SK-N-SH (cell line): Measurements from ENCODE around the gene SH3PXD2B. TPM values are rescaled to one million over a fixed set of nuclear protein-coding genes. Genes with fewer than 3 reads are reported as not detected.

Source experiments
- CTCF ChIA-PET: fragments of 300-600, 350-600 bp; formaldehyde crosslinking; extraction: SDS; loops from one replicate; lab custom pipeline; 2021; lab: Yijun Ruan, JAX
- POLR2A ChIA-PET: fragments of 350-600 bp; sonication (Branson Sonifier 250); formaldehyde crosslinking; extraction: SDS; loops from one replicate; lab custom pipeline; 2020; ENCODE audit warnings: antibody characterized with exemption, inconsistent platforms; lab: Yijun Ruan, JAX
- DNase-seq: peaks from one replicate; pipeline ENCODE4 v3.0.0; 2012
- H2AFZ ChIP-seq: fragments of 200-600 bp; sonication (generic); 2 replicates; pipeline ENCODE4 v1.8.1; 2016; ENCODE audit warnings: antibody characterized with exemption, mild to moderate bottlenecking, low read depth
- H3F3A ChIP-seq: fragments of 200-600 bp; sonication (generic); replicated peaks from 2 replicates; pipeline ENCODE3; 2016; ENCODE audit warnings: antibody characterized with exemption, mild to moderate bottlenecking; ENCODE audit not compliant: insufficient read depth
- H3K27ac ChIP-seq, 2 experiments: fragments of 200-500 bp in 1 of 2; fragments of 200-600 bp in 1 of 2; sonication (Bioruptor generic) in 1 of 2; sonication (generic), shearing (Covaris generic) in 1 of 2; 2 replicates each; pipeline versions ENCODE4 v1.5.1 to v1.6.1; 2014 to 2016; ENCODE audit warnings: low read depth in 2 of 2, inconsistent platforms in 1 of 2, low read length in 1 of 2, mild to moderate bottlenecking in 1 of 2, mixed read lengths in 1 of 2
- H3K27me3 ChIP-seq: fragments of 200-600 bp; sonication (generic), shearing (Covaris generic); 2 replicates; pipeline ENCODE4 v1.6.1; 2016; ENCODE audit warnings: mixed run types; ENCODE audit not compliant: insufficient read depth
- H3K36me3 ChIP-seq, 2 experiments: fragments of 200-500 bp in 1 of 2; fragments of 200-600 bp in 1 of 2; sonication (Bioruptor generic) in 1 of 2; sonication (generic) in 1 of 2; replicated peaks in 1 of 2; 2 replicates each; pipeline versions ENCODE3 to v1.5.1; 2014 to 2016; ENCODE audit warnings: low read length in 1 of 2, mild to moderate bottlenecking in 1 of 2; ENCODE audit not compliant: insufficient read depth in 2 of 2, control insufficient read depth in 1 of 2
- H3K4me1 ChIP-seq, 2 experiments: fragments of 200-500 bp in 1 of 2; fragments of 200-600 bp in 1 of 2; sonication (Bioruptor generic) in 1 of 2; sonication (generic), shearing (Covaris generic) in 1 of 2; 2 replicates each; pipeline versions ENCODE4 v1.5.1 to v1.6.1; 2014 to 2016; ENCODE audit warnings: low read depth in 1 of 2, low read length in 1 of 2, mixed run types in 1 of 2; ENCODE audit not compliant: insufficient read depth in 2 of 2, control insufficient read depth in 1 of 2
- H3K4me2 ChIP-seq: fragments of 200-600 bp; sonication (generic), shearing (Covaris generic); 2 replicates; pipeline ENCODE4 v1.6.1; 2017; ENCODE audit warnings: mixed run types
- H3K4me3 ChIP-seq, 2 experiments: fragments of 200-500 bp in 1 of 2; fragments of 200-600 bp in 1 of 2; sonication (Bioruptor generic) in 1 of 2; sonication (generic), shearing (Covaris generic) in 1 of 2; 2 replicates each; pipeline versions ENCODE4 v1.5.1 to v1.8.1; 2014 to 2016; ENCODE audit warnings: low read depth in 2 of 2, inconsistent platforms in 1 of 2, low read length in 1 of 2, mild to moderate bottlenecking in 1 of 2, mixed read lengths in 1 of 2, moderate library complexity in 1 of 2
- H3K79me2 ChIP-seq: fragments of 200-600 bp; sonication (generic); 2 replicates; pipeline ENCODE4 v1.8.1; 2017; ENCODE audit warnings: mild to moderate bottlenecking; ENCODE audit not compliant: insufficient read depth
- H3K9ac ChIP-seq: fragments of 200-600 bp; sonication (generic); 2 replicates; pipeline ENCODE4 v1.6.1; 2017; ENCODE audit warnings: mixed run types
- H3K9me2 ChIP-seq: fragments of 200-600 bp; sonication (generic); 2 replicates; pipeline ENCODE4 v1.6.1; 2017; ENCODE audit warnings: mixed run types
- H3K9me3 ChIP-seq: fragments of 200-600 bp; sonication (generic); 2 replicates; pipeline ENCODE4 v1.6.1; 2017; ENCODE audit warnings: mixed run types, mild to moderate bottlenecking, moderate library complexity
- H4K20me1 ChIP-seq: fragments of 200-600 bp; sonication (generic); 2 replicates; pipeline ENCODE4 v1.6.1; 2017; ENCODE audit warnings: mild to moderate bottlenecking, mixed run types; ENCODE audit not compliant: insufficient read depth
- FOXM1 ChIP-seq: IDR thresholded peaks from 2 replicates; pipeline ENCODE4 v1.4.0; 2012; ENCODE audit warnings: low read depth, mild to moderate bottlenecking
- GABPA ChIP-seq: IDR thresholded peaks from 2 replicates; pipeline ENCODE4 v1.4.0; 2012; ENCODE audit warnings: low read depth, mild to moderate bottlenecking
- GATA2 ChIP-seq: sonication (generic); formaldehyde crosslinking; IDR thresholded peaks from 2 replicates; pipeline ENCODE4 v1.5.0; 2020; ENCODE audit warnings: mild to moderate bottlenecking, missing genetic modification reagents
- JUND ChIP-seq: IDR thresholded peaks from 2 replicates; pipeline ENCODE4 v1.4.0; 2012
- MAX ChIP-seq: IDR thresholded peaks from 2 replicates; pipeline ENCODE4 v1.4.0; 2012; ENCODE audit warnings: low read depth
- MXI1 ChIP-seq: IDR thresholded peaks from 2 replicates; pipeline ENCODE4 v1.6.1; 2012; ENCODE audit warnings: mild to moderate bottlenecking, low read depth, low read length, improper control_type of control experiment
- NFIC ChIP-seq: IDR thresholded peaks from 2 replicates; pipeline ENCODE4 v1.4.0; 2012; ENCODE audit warnings: borderline replicate concordance
- NRF1 ChIP-seq: IDR thresholded peaks from 2 replicates; pipeline ENCODE4 v1.6.1; 2012; ENCODE audit warnings: low read depth, mild to moderate bottlenecking, low read length
- PBX3 ChIP-seq: IDR thresholded peaks from 2 replicates; pipeline ENCODE4; 2012
- RAD21 ChIP-seq: IDR thresholded peaks from 2 replicates; pipeline ENCODE4 v1.6.1; 2012; ENCODE audit warnings: mild to moderate bottlenecking, low read length
- REST ChIP-seq: IDR thresholded peaks from 2 replicates; pipeline ENCODE4 v1.6.1; 2012; ENCODE audit warnings: mild to moderate bottlenecking, low read depth, low read length, moderate library complexity
- RXRA ChIP-seq: IDR thresholded peaks from 2 replicates; pipeline ENCODE4 v1.4.0; 2012; ENCODE audit warnings: low read depth, mild to moderate bottlenecking, borderline replicate concordance
- SMC3 ChIP-seq: IDR thresholded peaks from 2 replicates; pipeline ENCODE4 v1.6.1; 2012; ENCODE audit warnings: low read depth, low read length, improper control_type of control experiment
- TCF12 ChIP-seq: IDR thresholded peaks from 2 replicates; pipeline ENCODE4 v1.4.0; 2012
- USF2 ChIP-seq: fragments of 150-350 bp; IDR thresholded peaks from 2 replicates; pipeline ENCODE4 v1.6.1; 2017; ENCODE audit warnings: antibody characterized with exemption, low read length, low read depth, borderline replicate concordance
- YY1 ChIP-seq: IDR thresholded peaks from 2 replicates; pipeline ENCODE4 v1.4.0; 2012; ENCODE audit warnings: low read depth, mild to moderate bottlenecking
- WGBS: methylation state at CpG from one replicate; pipeline ENCODE4 v1.1.6; 2017; ENCODE audit warnings: low lambda C conversion rate; 5-methylcytosine and 5-hydroxymethylcytosine counted together
- polyA plus RNA-seq, 3 experiments: library from polyadenylated mRNA; depleted of rRNA; stranded (reverse); fragments of >200 nt; gene quantifications; 2 replicates each; pipeline ENCODE4 v1.2.3, GENCODE V29; 2012

Gene SH3PXD2B
- polyA plus RNA-seq, 1 of the 3 experiments (the other 2 are of a cell fraction) = 15.0 TPM

- no peak overlapping the region for H2AFZ ChIP-seq
- H3K9me3 ChIP-seq = no peaks in the 10 kb centered on the region
- no peaks in the 10 kb centered on the region for H3F3A ChIP-seq
- WGBS = 96% methylated on average over 3 of the region's 3 CpGs
- POLR2A ChIA-PET = no interaction called here
- H3K4me2 ChIP-seq = no peak overlapping the region
- H3K27ac ChIP-seq = no peak overlapping the region
- H3K9ac ChIP-seq = no peak overlapping the region
- TF ChIP-seq RAD21 = no peak
- TF ChIP-seq SMC3 = no peak
- no peak for TF ChIP-seq NRF1
- TF ChIP-seq MXI1 = no peak
- no peak for TF ChIP-seq JUND
- TF ChIP-seq USF2 = no peak
- TF ChIP-seq RXRA = no peak
- no peak for TF ChIP-seq MAX
- no peak for TF ChIP-seq FOXM1
- TF ChIP-seq GABPA = no peak
- TF ChIP-seq TCF12 = no peak
- TF ChIP-seq GATA2 (CRISPR knock-in tag) = no peak
- CTCF ChIA-PET = no interaction called here
- H3K27me3 ChIP-seq = no peaks in the 10 kb centered on the region
- H3K4me1 ChIP-seq = no peaks in the 10 kb centered on the region
- peaks cover 21 to 57% of the 10 kb centered on the region in 2 experiments for H3K36me3 ChIP-seq
- H4K20me1 ChIP-seq = no peaks in the 10 kb centered on the region
- H3K79me2 ChIP-seq = no peaks in the 10 kb centered on the region; the same call in 1 of the 2 replicates
- H3K4me3 ChIP-seq = no peak overlapping the region
- no peaks in the 10 kb centered on the region for H3K9me2 ChIP-seq
- no peak for DNase-seq
Observed at GRCh38 chr5:172396220-172396619, 58.1 kb downstream of the SH3PXD2B start.

GRCh38 chr5:172395483-172395882 is 58.8 kb downstream of the SH3PXD2B start:
- 88% methylated on average over 5 of the region's 5 CpGs for WGBS
- CTCF ChIA-PET = no interaction called here

More at GRCh38 chr5:172395483-172395882, 58.8 kb downstream of the SH3PXD2B start:
- Histone ChIP-seq H3K4me1 (no peaks in the 10 kb centered on the region), H3K4me2 (no peak overlapping the region), H3K79me2 (no peaks in the 10 kb centered on the region; the same call in 1 of the 2 replicates), H3K4me3 (no peak overlapping the region), H3K9ac (no peak overlapping the region), H3K27ac (no peak overlapping the region), H3K9me3 (no peaks in the 10 kb centered on the region), H3K27me3 (no peaks in the 10 kb centered on the region), H3F3A (no peaks in the 10 kb centered on the region), H4K20me1 (no peaks in the 10 kb centered on the region), H3K9me2 (no peaks in the 10 kb centered on the region), H2AFZ (no peak overlapping the region), H3K36me3 (peaks cover 22 to 62% of the 10 kb centered on the region in 2 experiments)
- TF ChIP-seq PBX3 (no peak), USF2 (no peak), REST (no peak), NFIC (no peak), YY1 (no peak), NRF1 (no peak), SMC3 (no peak)
- DNase-seq = no peak
- POLR2A ChIA-PET = no interaction called here
